Cardiac muscle cell (in vitro differentiated cells and primary cell): Measurements from ENCODE around the gene MYO9B. TPM values are rescaled to one million over a fixed set of nuclear protein-coding genes. Genes with fewer than 3 reads are reported as not detected.

Experiments
- DNase-seq, 2 donors: peaks; one replicate each; pipeline versions ENCODE4 v3.0.0 to v3.0.0-alpha.2; 2010 to 2017; ENCODE audit warnings: low read depth in 1 of 2, low spot score in 1 of 2
- H3K27ac ChIP-seq: fragments of 200-600 bp; sonication (generic); 2 replicates; pipeline ENCODE4 v1.5.1; 2016
- H3K27me3 ChIP-seq: fragments of 200-600 bp; sonication (generic); 2 replicates; pipeline ENCODE4 v1.6.0; 2016; ENCODE audit warnings: control low read depth
- H3K36me3 ChIP-seq: fragments of 200-600 bp; sonication (generic); 2 replicates; pipeline ENCODE4 v1.5.1; 2016; ENCODE audit warnings: control low read depth
- H3K4me1 ChIP-seq: fragments of 200-600 bp; sonication (generic); 2 replicates; pipeline ENCODE4 v1.8.1; 2017; ENCODE audit warnings: low read depth, mild to moderate bottlenecking, mixed run types
- H3K4me3 ChIP-seq: fragments of 200-600 bp; sonication (generic); 2 replicates; pipeline ENCODE4 v1.5.1; 2016; ENCODE audit warnings: mild to moderate bottlenecking
- H3K9me3 ChIP-seq: fragments of 200-600 bp; sonication (generic); 2 replicates; pipeline ENCODE4 v1.5.1; 2017; ENCODE audit warnings: low read depth, mild to moderate bottlenecking, control low read depth
- CTCF ChIP-seq: IDR thresholded peaks from 2 replicates; pipeline ENCODE4 v1.5.1; 2012; ENCODE audit warnings: low read depth, mild to moderate bottlenecking, low read length
- polyA plus RNA-seq: library from polyadenylated mRNA; unstranded; fragments of >200 nt; fragmentation: Nextera tagmentation; extraction: Ambion mirVana; gene quantifications from 2 replicates; pipeline ENCODE4 v1.2.1, GENCODE V29; 2016
- total RNA-seq: library from RNA; depleted of rRNA; stranded (reverse); fragments of >200 nt; gene quantifications from 2 replicates; pipeline ENCODE4 v1.2.3, GENCODE V29; 2016

The MYO9B gene
- total and polyA plus RNA-seq, 2 experiments from 2014 or later: 17.7 to 47.9 TPM

GRCh38 chr19:17226002-17226933 is 150.7 kb downstream of the MYO9B start, which contains the start of gene OCEL1:
Gene OCEL1, plus strand, starts transcription at chr19:17226226. Its CDS starts 22 bp downstream, at chr19:17226248.
- Histone ChIP-seq H3K27me3 (no peaks in the 10 kb centered on the region), H3K27ac (peak within 1 kb of the TSS; percentile 77), H3K36me3 (no peaks in the 10 kb centered on the region), H3K4me3 (peak within 1 kb of the TSS; percentile 48), H3K9me3 (no peaks in the 10 kb centered on the region), H3K4me1 (no peaks in the 10 kb centered on the region)
- DNase-seq: peak; percentile 99 to 100
- TF ChIP-seq CTCF: no peak

DNA sequence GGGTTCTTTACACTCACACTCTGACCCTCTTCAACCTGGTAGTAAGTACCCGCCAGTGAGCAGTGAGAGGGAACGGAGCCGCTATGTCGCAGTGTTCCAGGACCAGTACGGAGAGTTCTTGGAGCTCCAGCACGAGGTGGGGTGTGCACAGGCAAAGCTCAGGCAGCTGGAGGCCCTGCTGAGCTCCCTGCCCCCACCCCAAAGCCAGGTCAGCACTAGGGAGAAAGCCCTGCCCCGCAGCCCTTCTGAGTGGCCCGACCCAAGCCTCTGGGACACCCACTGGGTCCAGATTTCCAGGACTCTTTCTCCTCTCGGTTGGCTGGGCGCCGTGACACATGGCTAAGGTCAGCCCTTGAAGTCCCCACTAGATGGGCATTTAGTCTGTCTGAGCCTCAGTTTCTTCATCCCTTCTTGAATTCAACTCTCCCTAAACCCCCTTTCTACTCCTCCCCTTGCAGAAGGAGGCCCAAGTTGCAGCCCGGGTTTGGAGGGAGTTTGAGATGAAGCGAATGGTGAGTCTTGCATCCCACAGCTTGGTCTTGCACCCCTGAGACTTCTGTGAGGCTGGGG is 152.3 kb downstream of the MYO9B start:
- Histone ChIP-seq H3K36me3 (peaks cover 8% of the 10 kb centered on the region), H3K9me3 (no peaks in the 10 kb centered on the region), H3K27me3 (no peaks in the 10 kb centered on the region), H3K27ac (no peak overlapping the region), H3K4me1 (no peaks in the 10 kb centered on the region), H3K4me3 (no peak overlapping the region)
- no peak for DNase-seq
- no peak for TF ChIP-seq CTCF

GRCh38 chr19:17229890-17230289 is 154.3 kb downstream of the MYO9B start:
- no peak for TF ChIP-seq CTCF
- Histone ChIP-seq H3K27ac (no peak overlapping the region), H3K4me3 (no peak overlapping the region), H3K36me3 (peaks cover 13% of the 10 kb centered on the region), H3K9me3 (no peaks in the 10 kb centered on the region), H3K4me1 (no peaks in the 10 kb centered on the region), H3K27me3 (no peaks in the 10 kb centered on the region)
- DNase-seq: no peak

- DNase-seq: no peak
- H3K27me3 ChIP-seq: no peaks in the 10 kb centered on the region
- no peak overlapping the region for H3K4me3 ChIP-seq
- H3K36me3 ChIP-seq: peaks cover 13% of the 10 kb centered on the region
- no peak for TF ChIP-seq CTCF
- no peaks in the 10 kb centered on the region for H3K9me3 ChIP-seq
- H3K27ac ChIP-seq: no peak overlapping the region
- peaks cover 13% of the 10 kb centered on the region for H3K4me1 ChIP-seq
Measured at GRCh38 chr19:17232258-17232657, 156.7 kb downstream of the MYO9B start.

- H3K27ac ChIP-seq: peak overlapping the region; percentile 21
- no peak for TF ChIP-seq CTCF
- H3K4me3 ChIP-seq: peak overlapping the region; percentile 9
- no peaks in the 10 kb centered on the region for H3K9me3 ChIP-seq
- H3K36me3 ChIP-seq: peaks cover 22% of the 10 kb centered on the region
- peak; percentile 48 to 52 for DNase-seq
- H3K4me1 ChIP-seq: peaks cover 13% of the 10 kb centered on the region
- no peaks in the 10 kb centered on the region for H3K27me3 ChIP-seq
Measured at GRCh38 chr19:17234911-17235299, 159.3 kb downstream of the MYO9B start.
